Measurements from ENCODE around the gene TXN2.
A peak's percentile ranks its signal among the peaks of the same experiment; 100 is the strongest.

Gene TXN2

DNA sequence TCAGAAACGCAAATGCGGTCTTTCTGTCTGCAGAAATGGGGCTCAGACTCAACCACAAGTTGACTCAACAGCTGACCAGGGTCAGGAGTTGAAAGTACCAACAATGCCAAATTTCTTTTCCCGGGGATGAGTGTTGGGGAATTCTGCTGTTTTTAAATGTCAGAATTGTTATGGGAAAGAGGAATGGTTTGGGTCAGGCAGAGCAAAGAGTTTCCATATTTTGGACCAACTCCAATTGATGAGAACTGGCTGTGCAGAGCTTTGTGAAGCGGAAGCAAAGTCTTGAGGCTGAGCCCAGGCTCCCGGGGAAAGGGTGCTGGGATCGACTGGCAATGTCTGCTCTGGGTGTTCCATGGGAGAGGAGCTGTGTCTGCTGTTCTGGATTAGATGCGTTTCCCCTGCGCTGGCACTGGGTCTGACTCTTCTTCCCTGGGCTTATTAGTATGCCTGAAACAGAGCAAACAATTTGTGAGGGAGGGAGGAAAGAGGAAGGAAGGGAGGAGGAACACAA lies 36.2 kb downstream of the TXN2 start:
- Histone ChIP-seq H3K4me3 (ENCODE audit: low read length in 2 of 2) (no peak overlapping the region), H3K27me3 (ENCODE audit: control insufficient read depth in 2 of 2, insufficient read depth in 2 of 2, low read length in 2 of 2) (no peaks in the 10 kb centered on the region), H3K27ac (ENCODE audit: low read depth in 2 of 2, low read length in 2 of 2) (peak overlapping the region; percentile 46 to 54), H3K9me3 (ENCODE audit: control insufficient read depth in 2 of 2, low read length in 2 of 2) (no peaks in the 10 kb centered on the region), H3K9ac (ENCODE audit: low read depth in 1 of 2, low read length in 2 of 2) (no peak overlapping the region), H3K36me3 (ENCODE audit: control insufficient read depth in 2 of 2, insufficient read depth in 2 of 2, low read length in 2 of 2) (no peaks in the 10 kb centered on the region), H3K4me1 (ENCODE audit: control insufficient read depth in 2 of 2, insufficient read depth in 2 of 2, low read length in 2 of 2) (peaks cover 11 to 21% of the 10 kb centered on the region in 2 donors)

DNA sequence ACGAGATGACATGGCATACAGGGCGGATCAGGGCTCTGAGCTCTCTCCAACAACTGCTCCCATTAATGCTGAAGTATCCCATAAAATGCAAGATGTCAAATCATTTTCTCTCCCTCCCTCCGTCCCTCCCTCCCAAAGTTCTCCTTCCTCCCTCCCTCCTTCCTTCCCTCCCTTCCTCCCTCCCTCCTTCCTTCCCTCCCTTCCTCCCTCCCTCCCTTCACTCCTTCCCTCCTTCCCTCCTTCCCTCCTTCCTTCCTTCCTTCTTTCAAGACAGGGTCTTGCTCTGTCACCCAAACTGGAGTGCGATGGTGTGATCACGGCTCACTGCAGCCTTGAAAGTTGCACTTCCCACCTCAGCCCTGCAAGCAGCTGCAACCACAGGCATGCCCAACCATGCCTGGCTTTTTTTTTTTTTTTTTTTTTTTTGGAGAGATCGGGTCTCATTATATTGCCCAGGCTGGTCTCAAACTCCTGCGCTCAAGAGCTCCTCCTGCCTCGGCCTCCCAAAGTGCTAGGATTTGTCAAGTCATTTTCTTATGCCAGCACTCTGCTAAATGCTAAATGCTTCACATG lies 38.2 kb downstream of the TXN2 start:
- Histone ChIP-seq H3K9ac (ENCODE audit: low read depth in 1 of 2, low read length in 2 of 2) (peak overlapping the region in 1 of 2 donors; percentile 37), H3K27me3 (ENCODE audit: control insufficient read depth in 2 of 2, insufficient read depth in 2 of 2, low read length in 2 of 2) (no peaks in the 10 kb centered on the region), H3K4me1 (ENCODE audit: control insufficient read depth in 2 of 2, insufficient read depth in 2 of 2, low read length in 2 of 2) (peaks cover 11 to 19% of the 10 kb centered on the region in 2 donors), H3K36me3 (ENCODE audit: control insufficient read depth in 2 of 2, insufficient read depth in 2 of 2, low read length in 2 of 2) (no peaks in the 10 kb centered on the region), H3K9me3 (ENCODE audit: control insufficient read depth in 2 of 2, low read length in 2 of 2) (no peaks in the 10 kb centered on the region), H3K27ac (ENCODE audit: low read depth in 2 of 2, low read length in 2 of 2) (peak overlapping the region; percentile 79 to 86), H3K4me3 (ENCODE audit: low read length in 2 of 2) (no peak overlapping the region)

DNA sequence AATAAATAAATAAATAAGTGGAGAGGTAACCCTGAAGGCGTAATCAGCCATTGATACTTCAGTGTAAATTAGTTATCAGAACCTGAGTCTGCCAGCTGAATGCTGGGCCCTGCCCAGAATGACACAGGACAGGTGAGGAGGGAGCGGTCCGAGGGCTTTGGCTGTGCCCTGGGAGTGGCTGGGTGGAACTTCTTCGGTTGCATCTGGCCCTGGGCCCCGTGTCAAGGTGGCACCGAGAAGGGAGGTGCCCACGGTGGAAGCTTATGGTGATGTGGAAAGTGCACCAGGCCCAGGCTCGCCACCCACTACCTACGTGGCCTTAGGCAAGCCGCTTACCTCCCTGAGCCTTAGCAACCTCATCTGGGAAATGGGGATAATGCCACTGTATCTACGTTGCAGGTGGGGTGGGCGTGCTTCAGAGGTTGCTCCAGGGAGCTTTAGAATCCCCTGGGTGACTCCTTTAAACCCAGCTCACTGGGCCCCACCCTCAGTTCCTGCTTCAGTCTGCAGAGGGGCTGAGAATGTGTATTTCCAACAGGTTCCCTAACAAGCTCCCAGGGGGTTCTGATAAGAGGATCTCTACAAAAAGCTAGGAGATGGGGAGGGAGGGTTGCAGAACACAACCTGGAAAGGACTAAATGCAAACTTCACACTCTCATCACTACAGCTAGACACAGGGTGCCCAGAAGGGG lies 38.8 kb downstream of the TXN2 start:
- H3K9ac ChIP-seq (ENCODE audit: low read depth in 1 of 2, low read length in 2 of 2): peak overlapping the region; percentile 37 to 47
- no peak overlapping the region for H3K4me3 ChIP-seq (ENCODE audit: low read length in 2 of 2)
- H3K9me3 ChIP-seq (ENCODE audit: control insufficient read depth in 2 of 2, low read length in 2 of 2): no peaks in the 10 kb centered on the region
- H3K36me3 ChIP-seq (ENCODE audit: control insufficient read depth in 2 of 2, insufficient read depth in 2 of 2, low read length in 2 of 2): no peaks in the 10 kb centered on the region
- peak overlapping the region; percentile 79 to 86 for H3K27ac ChIP-seq (ENCODE audit: low read depth in 2 of 2, low read length in 2 of 2)
- H3K4me1 ChIP-seq (ENCODE audit: control insufficient read depth in 2 of 2, insufficient read depth in 2 of 2, low read length in 2 of 2): peaks cover 11 to 19% of the 10 kb centered on the region in 2 donors
- no peaks in the 10 kb centered on the region for H3K27me3 ChIP-seq (ENCODE audit: control insufficient read depth in 2 of 2, insufficient read depth in 2 of 2, low read length in 2 of 2)

DNA sequence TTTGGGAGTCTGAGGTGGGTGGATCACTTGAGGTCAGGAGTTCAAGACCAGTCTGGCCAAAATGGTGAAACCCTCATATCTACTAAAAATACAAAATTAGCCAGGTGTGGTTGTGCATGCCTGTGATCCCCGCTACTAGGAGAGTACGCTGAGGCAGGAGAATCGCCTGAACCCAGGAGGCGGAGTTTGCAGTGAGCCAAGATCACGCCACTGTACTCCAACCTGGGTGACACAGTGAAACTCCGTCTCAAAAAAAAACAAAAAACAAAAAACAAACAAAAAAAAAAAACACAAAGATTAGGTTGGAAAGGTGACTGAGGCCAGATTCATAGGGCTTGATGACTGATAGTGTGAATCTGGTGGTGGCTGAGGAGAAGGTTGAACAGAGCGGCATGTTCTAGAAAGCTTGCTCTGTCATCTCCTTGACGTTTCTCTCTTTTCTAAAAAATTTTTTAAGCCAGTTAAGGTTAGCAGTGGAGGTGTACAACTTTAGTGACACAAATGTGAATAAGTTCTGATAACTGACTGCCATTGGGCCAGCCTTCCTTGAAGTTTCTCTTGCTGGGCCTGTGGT lies 40.9 kb downstream of the TXN2 start:
- H3K36me3 ChIP-seq (ENCODE audit: control insufficient read depth in 2 of 2, insufficient read depth in 2 of 2, low read length in 2 of 2): no peaks in the 10 kb centered on the region
- H3K27me3 ChIP-seq (ENCODE audit: control insufficient read depth in 2 of 2, insufficient read depth in 2 of 2, low read length in 2 of 2): no peaks in the 10 kb centered on the region
- H3K4me1 ChIP-seq (ENCODE audit: control insufficient read depth in 2 of 2, insufficient read depth in 2 of 2, low read length in 2 of 2): peaks cover 24 to 31% of the 10 kb centered on the region in 2 donors
- H3K9ac ChIP-seq (ENCODE audit: low read depth in 1 of 2, low read length in 2 of 2): no peak overlapping the region
- H3K9me3 ChIP-seq (ENCODE audit: control insufficient read depth in 2 of 2, low read length in 2 of 2): no peaks in the 10 kb centered on the region
- peak overlapping the region; percentile 29 to 58 for H3K27ac ChIP-seq (ENCODE audit: low read depth in 2 of 2, low read length in 2 of 2)
- H3K4me3 ChIP-seq (ENCODE audit: low read length in 2 of 2): no peak overlapping the region

DNA sequence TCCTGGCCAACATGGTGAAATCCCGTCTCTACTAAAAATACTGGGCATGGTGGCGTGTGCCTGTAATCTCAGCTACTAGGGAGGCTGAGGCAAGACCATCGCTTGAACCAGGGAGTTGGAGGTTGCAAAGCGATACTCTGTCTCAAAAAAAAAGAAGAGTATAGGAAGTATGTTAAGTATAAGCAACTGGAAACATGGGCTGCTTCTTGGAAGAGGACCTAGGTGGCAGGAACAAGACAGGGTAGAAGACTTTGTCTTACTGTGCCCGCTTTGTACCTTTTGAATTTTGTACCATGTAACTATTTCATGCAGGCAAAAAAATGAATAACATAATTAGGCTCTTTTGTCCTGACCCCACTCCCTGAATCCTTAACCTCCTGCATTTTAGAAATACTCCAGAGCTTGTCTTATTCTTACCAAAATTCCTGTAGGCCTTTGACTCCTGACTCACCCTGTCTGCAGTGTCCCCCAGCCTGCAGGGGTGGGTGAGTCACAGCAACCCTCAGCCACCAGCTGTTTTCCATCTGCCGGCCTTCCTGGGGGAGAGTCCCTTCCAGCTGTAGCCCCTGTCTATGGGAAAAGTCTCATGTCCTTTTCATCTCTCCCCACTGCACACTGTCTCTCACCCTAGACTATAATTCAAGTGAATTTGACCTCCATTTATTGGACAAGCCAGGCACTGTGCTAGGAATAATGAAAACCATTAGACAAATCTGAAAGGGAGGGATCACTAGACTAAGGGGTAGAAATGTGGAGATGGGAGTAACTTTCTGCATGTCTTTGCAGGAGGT lies 41.8 kb downstream of the TXN2 start:
- Histone ChIP-seq H3K9me3 (ENCODE audit: control insufficient read depth in 2 of 2, low read length in 2 of 2) (no peaks in the 10 kb centered on the region), H3K9ac (ENCODE audit: low read depth in 1 of 2, low read length in 2 of 2) (peak overlapping the region in 1 of 2 donors; percentile 6), H3K4me3 (ENCODE audit: low read length in 2 of 2) (no peak overlapping the region), H3K27ac (ENCODE audit: low read depth in 2 of 2, low read length in 2 of 2) (peak overlapping the region; percentile 40 to 55), H3K4me1 (ENCODE audit: control insufficient read depth in 2 of 2, insufficient read depth in 2 of 2, low read length in 2 of 2) (peaks cover 32 to 36% of the 10 kb centered on the region in 2 donors), H3K27me3 (ENCODE audit: control insufficient read depth in 2 of 2, insufficient read depth in 2 of 2, low read length in 2 of 2) (no peaks in the 10 kb centered on the region), H3K36me3 (ENCODE audit: control insufficient read depth in 2 of 2, insufficient read depth in 2 of 2, low read length in 2 of 2) (no peaks in the 10 kb centered on the region)

DNA sequence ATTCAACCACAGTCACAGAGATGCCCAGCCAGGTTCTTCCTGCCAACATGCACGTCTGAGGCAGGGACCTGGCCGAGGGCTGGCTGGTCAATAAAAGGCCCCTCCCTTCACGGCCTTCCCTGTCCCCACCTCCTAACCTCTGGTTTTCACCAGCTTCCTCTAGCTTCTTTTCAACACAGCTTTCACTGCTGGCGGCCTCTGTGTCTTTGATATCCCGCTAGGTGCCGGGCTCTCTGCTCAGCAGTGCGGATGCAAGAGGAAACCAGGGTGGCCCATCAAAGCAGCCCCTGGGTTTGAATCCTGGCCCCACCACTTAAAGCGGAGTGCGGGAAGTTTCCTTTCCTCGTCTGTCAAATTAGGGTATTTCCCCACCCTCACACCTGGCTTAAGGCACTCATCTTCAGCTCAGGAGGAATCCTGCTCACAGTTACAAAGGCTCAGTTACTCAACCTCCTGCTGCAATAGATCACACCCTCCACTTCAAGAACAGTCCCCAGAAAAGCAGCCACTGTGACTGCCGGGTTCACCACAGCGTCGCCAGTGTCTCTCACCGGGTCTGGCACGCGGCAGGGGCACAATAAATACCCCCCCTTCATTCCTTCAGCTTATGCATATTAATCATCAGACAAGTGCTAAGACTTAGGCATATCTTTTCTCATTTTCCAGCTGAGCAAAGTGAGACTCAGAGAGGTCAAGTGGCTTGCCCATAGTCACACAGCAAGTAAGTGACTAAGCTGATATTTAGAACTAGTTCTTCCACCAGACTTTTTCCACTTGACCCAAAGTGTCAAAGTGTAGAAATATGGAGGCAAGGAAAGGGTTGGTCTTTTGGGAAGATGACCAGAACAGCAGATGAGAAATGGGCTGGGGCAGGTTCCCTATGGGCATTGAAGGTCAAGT lies 45.7 kb downstream of the TXN2 start:
- H3K27me3 ChIP-seq (ENCODE audit: control insufficient read depth in 2 of 2, insufficient read depth in 2 of 2, low read length in 2 of 2): no peaks in the 10 kb centered on the region
- H3K9me3 ChIP-seq (ENCODE audit: control insufficient read depth in 2 of 2, low read length in 2 of 2): no peaks in the 10 kb centered on the region
- peak overlapping the region; percentile 60 to 80 for H3K9ac ChIP-seq (ENCODE audit: low read depth in 1 of 2, low read length in 2 of 2)
- H3K4me1 ChIP-seq (ENCODE audit: control insufficient read depth in 2 of 2, insufficient read depth in 2 of 2, low read length in 2 of 2): peaks cover 41 to 45% of the 10 kb centered on the region in 2 donors
- H3K36me3 ChIP-seq (ENCODE audit: control insufficient read depth in 2 of 2, insufficient read depth in 2 of 2, low read length in 2 of 2): no peaks in the 10 kb centered on the region
- peak overlapping the region; percentile 95 to 98 for H3K27ac ChIP-seq (ENCODE audit: low read depth in 2 of 2, low read length in 2 of 2)
- H3K4me3 ChIP-seq (ENCODE audit: low read length in 2 of 2): peak overlapping the region; percentile 44 to 48

DNA sequence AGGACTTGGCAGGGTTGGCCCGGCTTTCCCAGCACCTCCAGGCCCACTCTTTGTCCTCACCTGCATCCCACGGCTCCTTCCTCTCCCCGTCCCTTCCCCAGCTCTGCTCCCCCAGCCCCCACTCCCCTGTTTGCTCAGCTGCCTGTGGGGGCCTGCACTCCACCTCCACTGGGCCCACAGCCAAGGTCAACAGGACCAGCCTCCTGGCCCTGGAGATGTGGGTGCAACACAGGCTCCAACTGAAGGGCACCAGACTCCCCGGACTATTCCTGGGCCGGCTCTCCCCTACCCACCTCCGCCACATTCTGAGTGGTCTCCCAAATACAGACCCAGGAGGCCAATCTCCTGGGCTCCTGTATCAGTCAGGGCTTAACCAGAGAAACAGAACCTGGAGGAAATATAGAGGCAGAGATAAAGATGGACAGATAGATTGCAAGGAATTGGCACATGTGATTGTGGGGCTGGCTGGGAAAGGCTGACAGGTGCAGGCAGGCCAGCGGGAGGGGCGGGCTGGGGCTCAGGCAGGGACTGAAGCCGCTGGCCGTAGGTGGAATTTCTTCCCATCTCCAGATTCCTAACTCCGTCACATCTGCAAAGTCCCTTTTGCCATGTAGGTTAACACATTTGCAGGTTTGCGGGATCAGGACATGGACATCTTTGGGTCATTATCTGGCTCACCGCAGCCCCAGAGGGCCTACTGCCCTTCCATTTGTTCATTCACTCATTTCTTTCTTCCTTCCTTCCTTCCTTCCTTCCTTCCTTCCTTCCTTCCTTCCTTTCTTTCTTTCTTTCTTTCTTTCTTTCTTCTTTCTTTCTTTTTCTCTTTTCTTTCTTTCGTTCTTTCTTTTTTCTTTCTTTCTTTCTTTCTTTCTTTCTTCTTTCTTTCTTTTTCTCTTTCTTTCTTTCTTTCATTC lies 47.9 kb downstream of the TXN2 start:
- Histone ChIP-seq H3K9ac (ENCODE audit: low read depth in 1 of 2, low read length in 2 of 2) (peak overlapping the region; percentile 14 to 63), H3K36me3 (ENCODE audit: control insufficient read depth in 2 of 2, insufficient read depth in 2 of 2, low read length in 2 of 2) (no peaks in the 10 kb centered on the region), H3K9me3 (ENCODE audit: control insufficient read depth in 2 of 2, low read length in 2 of 2) (no peaks in the 10 kb centered on the region), H3K4me3 (ENCODE audit: low read length in 2 of 2) (no peak overlapping the region), H3K27ac (ENCODE audit: low read depth in 2 of 2, low read length in 2 of 2) (peak overlapping the region; percentile 95 to 98), H3K27me3 (ENCODE audit: control insufficient read depth in 2 of 2, insufficient read depth in 2 of 2, low read length in 2 of 2) (no peaks in the 10 kb centered on the region), H3K4me1 (ENCODE audit: control insufficient read depth in 2 of 2, insufficient read depth in 2 of 2, low read length in 2 of 2) (peaks cover 41 to 45% of the 10 kb centered on the region in 2 donors)

DNA sequence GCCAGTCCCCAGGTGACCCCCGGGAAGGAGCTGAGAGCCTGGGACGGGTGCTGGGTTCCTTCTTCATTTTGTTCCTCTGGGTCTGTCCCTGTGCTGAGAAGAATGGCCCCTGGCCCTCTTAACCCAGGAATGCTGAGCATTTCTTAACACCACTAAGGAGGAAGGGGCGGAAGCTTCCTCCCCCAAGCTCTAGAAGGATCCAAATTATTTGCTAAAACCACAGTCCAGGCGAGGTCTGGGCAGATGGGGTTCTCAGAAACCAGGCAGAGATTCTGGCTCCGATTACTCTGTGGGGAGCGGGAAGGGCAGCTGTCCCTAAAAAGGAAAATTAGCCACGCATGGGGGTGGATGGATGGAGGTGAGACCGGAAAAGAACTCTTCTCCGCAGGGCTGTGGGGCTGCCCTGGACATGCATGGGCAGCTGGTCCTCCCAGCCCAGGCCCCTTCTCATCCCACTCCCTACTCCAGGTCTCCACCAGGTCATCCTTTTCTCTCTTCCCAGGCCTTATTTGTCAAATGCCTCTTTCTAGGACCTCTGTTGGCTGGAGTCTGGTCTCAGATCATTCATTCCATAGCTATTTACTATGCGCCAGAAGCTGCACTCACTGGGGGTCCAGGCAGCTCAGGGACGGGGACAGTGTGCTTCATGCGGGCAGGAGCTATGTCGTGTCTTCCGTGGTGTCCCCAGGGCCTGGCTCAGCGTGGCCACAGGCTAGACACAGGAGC lies 48.7 kb downstream of the TXN2 start:
- peak overlapping the region; percentile 14 to 63 for H3K9ac ChIP-seq (ENCODE audit: low read depth in 1 of 2, low read length in 2 of 2)
- H3K4me3 ChIP-seq (ENCODE audit: low read length in 2 of 2): no peak overlapping the region
- no peaks in the 10 kb centered on the region for H3K36me3 ChIP-seq (ENCODE audit: control insufficient read depth in 2 of 2, insufficient read depth in 2 of 2, low read length in 2 of 2)
- H3K27ac ChIP-seq (ENCODE audit: low read depth in 2 of 2, low read length in 2 of 2): peak overlapping the region; percentile 83 to 95
- no peaks in the 10 kb centered on the region for H3K27me3 ChIP-seq (ENCODE audit: control insufficient read depth in 2 of 2, insufficient read depth in 2 of 2, low read length in 2 of 2)
- no peaks in the 10 kb centered on the region for H3K9me3 ChIP-seq (ENCODE audit: control insufficient read depth in 2 of 2, low read length in 2 of 2)
- H3K4me1 ChIP-seq (ENCODE audit: control insufficient read depth in 2 of 2, insufficient read depth in 2 of 2, low read length in 2 of 2): peaks cover 39 to 45% of the 10 kb centered on the region in 2 donors

Measured in mucosa of rectum (tissue), 2 donors.